Lower lobe of right lung (tissue), 2 donors: ENCODE results near the gene RNF224. TPM values are rescaled to one million over a fixed set of nuclear protein-coding genes. Genes with fewer than 3 reads are reported as not detected.

ENCODE experiments used
- ATAC-seq, 2 donors: fragments of 200-7000 bp; cut with Tn5 transposase; one replicate each; pipeline ENCODE4 v1.9.1; 2020 to 2022; ENCODE audit warnings: mild to moderate bottlenecking in 2 of 2, moderate library complexity in 2 of 2
- DNase-seq: peaks from one replicate; pipeline ENCODE4 v3.0.0-alpha.2; 2020
- H3K27ac ChIP-seq: fragments of 200-600 bp; one replicate; pipeline ENCODE4 v1.8.0; 2022
- H3K27me3 ChIP-seq: fragments of 200-600 bp; one replicate; pipeline ENCODE4 v1.8.0; 2022; ENCODE audit warnings: low read depth
- H3K36me3 ChIP-seq: fragments of 200-600 bp; one replicate; pipeline ENCODE4 v1.8.0; 2022; ENCODE audit warnings: mild to moderate bottlenecking
- H3K4me1 ChIP-seq: fragments of 200-600 bp; one replicate; pipeline ENCODE4 v1.8.0; 2022
- H3K4me3 ChIP-seq: fragments of 200-600 bp; one replicate; pipeline ENCODE4 v1.8.0; 2022; ENCODE audit warnings: mild to moderate bottlenecking
- H3K9me3 ChIP-seq: fragments of 200-600 bp; one replicate; pipeline ENCODE4 v1.8.0; 2022
- intact Hi-C: fragments of 100-400 bp; cut with DNase I; formaldehyde crosslinking; loops from one replicate; pipeline ENCODE4 v1.11.0; 2022
- total RNA-seq: library from RNA; stranded (reverse); fragmentation: NEBNext Ultra II Directional; extraction: Animal tissue kit (Norgen Biotek cat#: 25700); gene quantifications from one replicate; pipeline ENCODE4 v1.2.1, GENCODE V29; 2021
- TF ChIP-seq, protein P1 (sequence below): fragments of 200-600 bp; IDR thresholded peaks from one replicate; pipeline ENCODE4 v1.8.0; 2022; ENCODE audit warnings: antibody characterized with exemption, mild to moderate bottlenecking
- donor health status: DM: no; HTN: yes; CAD: no; lungs with severe emphysema.

The RNF224 gene
- total RNA-seq, 1 donor from 2014 or later: 0.21 TPM

DNA sequence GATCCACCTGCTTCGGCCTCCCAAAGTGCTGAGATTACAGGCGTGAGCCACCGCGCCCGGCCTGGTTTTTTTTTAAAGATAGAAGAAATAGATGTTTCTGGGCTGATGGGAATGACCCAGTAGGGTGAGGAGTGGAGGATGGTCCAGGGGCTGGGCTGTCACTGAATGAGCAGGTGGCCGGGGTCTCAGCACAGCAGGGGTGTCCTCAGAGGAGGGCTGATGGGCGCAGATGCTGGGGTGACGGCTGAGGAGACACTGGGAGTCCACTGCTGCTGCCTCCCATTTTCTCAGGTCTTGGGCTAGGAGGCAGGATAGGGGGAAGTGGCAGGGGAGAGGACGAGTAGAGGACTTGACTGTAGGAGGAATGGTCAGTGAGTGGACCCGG lies 47.9 kb downstream of the RNF224 start:
- Histone ChIP-seq H3K9me3 (no peaks in the 10 kb centered on the region), H3K4me3 (no peak overlapping the region), H3K4me1 (peaks cover 37% of the 10 kb centered on the region), H3K27ac (peak overlapping the region; percentile 95), H3K27me3 (no peaks in the 10 kb centered on the region), H3K36me3 (peaks cover 44% of the 10 kb centered on the region)
- DNase-seq: no peak
- intact Hi-C loops: no loop called here
- TF ChIP-seq, protein P1, sequence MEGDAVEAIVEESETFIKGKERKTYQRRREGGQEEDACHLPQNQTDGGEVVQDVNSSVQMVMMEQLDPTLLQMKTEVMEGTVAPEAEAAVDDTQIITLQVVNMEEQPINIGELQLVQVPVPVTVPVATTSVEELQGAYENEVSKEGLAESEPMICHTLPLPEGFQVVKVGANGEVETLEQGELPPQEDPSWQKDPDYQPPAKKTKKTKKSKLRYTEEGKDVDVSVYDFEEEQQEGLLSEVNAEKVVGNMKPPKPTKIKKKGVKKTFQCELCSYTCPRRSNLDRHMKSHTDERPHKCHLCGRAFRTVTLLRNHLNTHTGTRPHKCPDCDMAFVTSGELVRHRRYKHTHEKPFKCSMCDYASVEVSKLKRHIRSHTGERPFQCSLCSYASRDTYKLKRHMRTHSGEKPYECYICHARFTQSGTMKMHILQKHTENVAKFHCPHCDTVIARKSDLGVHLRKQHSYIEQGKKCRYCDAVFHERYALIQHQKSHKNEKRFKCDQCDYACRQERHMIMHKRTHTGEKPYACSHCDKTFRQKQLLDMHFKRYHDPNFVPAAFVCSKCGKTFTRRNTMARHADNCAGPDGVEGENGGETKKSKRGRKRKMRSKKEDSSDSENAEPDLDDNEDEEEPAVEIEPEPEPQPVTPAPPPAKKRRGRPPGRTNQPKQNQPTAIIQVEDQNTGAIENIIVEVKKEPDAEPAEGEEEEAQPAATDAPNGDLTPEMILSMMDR: no peak
- no peak for ATAC-seq

DNA sequence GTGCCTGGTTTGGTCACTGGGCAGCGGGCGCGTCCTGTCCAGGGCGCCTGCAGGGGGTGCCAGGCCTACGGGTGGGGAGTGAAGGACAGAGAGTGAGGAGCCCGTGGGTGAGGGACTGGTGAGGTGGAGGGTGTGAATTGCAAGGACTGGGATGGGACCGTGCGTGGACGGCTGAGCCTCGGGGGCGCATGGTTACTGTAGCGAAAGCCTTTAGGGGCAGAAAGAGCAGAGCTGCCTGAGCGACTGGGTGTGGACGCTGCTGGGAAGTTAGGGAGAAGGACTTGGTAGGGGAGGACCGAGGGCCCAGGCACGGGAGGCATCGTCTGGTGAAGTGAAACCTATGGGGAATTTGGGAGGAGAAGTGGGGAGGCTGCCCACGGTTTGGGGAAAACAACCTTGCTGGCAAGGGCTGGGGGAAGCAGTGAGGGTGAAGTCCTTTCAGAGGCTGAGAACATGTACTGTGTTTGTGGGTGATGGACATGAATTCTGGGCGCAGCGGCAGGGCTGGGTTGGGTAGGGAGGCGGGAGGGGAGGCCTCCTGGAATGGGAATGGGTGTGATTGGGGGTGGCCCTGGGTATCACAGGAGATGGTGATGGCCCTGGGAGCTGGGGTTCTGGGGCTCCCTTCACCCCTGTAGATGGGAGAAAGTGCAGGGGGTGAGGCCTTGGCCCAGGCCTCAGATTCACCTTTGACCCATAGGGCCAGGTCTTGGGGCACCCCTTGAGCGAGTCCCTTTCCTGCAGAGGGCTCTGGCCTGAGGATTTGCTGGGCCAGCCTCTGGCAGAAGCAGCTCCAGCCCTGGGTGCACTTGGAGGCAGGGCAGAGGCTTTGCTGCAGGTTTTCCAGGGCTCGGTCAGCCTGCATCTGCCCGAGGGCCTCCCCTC lies 48.5 kb downstream of the RNF224 start:
- peaks cover 31% of the 10 kb centered on the region for H3K4me1 ChIP-seq
- H3K4me3 ChIP-seq: no peak overlapping the region
- H3K27me3 ChIP-seq: no peaks in the 10 kb centered on the region
- TF ChIP-seq, protein P1: no peak
- intact Hi-C loops: no loop called here
- H3K36me3 ChIP-seq: peaks cover 46% of the 10 kb centered on the region
- H3K9me3 ChIP-seq: no peaks in the 10 kb centered on the region
- DNase-seq: peak; percentile 49
- peak overlapping the region; percentile 95 for H3K27ac ChIP-seq
- ATAC-seq: no peak

DNA sequence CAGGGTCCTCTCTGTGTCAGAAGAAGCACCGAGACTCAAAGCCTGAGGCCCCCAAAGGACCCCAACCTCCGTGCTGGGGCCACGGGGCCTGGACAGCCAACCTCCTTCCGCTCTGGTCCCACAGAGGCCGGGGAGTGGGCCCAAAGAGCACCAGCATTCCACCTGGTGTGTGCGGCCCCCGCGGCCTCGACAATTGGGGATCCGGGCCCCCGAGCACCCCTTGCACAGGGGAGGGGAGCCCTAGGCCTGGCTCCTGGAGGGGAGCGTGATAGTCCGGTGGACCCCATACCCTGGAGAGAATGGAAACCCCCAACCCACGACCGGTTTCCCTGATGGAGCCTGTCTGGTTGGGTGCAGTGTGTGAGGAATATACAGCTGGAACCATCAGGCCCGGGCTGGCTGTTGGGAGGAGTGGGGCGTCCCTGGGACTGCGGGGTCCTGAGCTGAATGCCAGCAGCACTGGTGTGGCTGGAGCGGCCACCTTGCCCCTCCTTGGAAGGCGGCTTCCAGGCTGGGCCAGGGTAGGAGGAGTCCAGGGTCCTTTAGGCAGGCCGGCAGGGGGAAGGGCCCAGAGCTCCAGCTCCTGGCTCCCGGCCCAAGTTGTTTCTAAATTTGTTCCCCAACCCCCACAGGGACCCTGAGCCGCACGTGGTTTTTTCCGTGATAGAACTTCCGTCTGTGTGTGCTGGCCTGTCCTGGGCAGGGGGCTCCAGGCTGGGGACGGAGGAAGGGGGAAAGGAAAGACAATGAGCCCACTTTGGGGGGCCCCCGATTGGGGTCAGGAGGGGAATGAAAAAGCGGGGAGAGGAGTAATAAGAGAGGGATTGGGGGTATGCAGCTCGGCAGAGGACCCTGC lies 49.4 kb downstream of the RNF224 start:
- TF ChIP-seq, protein P1: no peak
- Histone ChIP-seq H3K27me3 (no peaks in the 10 kb centered on the region), H3K4me3 (peak overlapping the region; percentile 74), H3K27ac (peak overlapping the region; percentile 95), H3K4me1 (peaks cover 24% of the 10 kb centered on the region), H3K9me3 (no peaks in the 10 kb centered on the region), H3K36me3 (peaks cover 46% of the 10 kb centered on the region)
- ATAC-seq (peak; percentile 62 to 63), DNase-seq (peak; percentile 87)
- intact Hi-C loops: no loop called here

DNA sequence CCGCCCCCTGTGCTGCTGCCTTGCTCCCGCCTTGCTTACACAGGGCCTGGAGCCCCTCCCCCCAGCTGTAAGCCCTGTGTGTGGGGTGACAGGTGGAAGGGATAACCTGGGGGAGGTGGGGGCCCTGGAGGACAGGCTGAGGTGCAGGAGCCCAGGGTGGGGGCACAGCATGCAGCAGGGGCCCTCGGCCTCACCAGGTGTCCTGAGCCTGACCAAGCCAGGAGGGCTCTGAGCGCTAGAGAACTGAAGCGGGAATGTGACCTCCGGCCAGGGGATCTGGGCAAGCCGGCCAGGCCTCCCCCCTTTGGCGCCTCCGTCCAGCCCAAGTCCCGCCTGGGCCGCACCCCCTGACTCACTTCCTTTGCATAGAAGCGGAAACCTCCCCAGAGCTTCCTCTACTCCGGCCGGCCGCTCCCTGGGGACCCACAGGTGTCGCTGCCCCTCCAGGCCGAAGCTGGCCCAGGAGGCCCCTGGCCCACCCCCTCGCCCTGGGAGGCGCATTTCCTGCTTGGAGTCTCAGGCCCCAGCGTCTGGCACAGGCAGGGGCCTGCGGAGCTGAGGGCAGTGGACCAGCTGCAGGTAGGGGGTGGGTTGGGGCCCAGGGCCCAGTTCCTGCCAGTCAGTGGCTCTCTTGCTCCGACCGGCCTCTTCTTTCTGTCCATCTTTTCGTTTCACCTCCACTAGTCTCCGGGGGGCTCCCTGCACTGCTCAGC lies 50.2 kb downstream of the RNF224 start, which contains the start of gene TOR4A:
Gene TOR4A (plus strand): TSS at position 398 of the 713 bp plus-strand sequence. CDS start 964 bp downstream, outside the sequence.
- peak within 1 kb of the TSS; percentile 74 for H3K4me3 ChIP-seq
- ATAC-seq: peak; percentile 87 to 89
- H3K27ac ChIP-seq: peak within 1 kb of the TSS; percentile 95
- intact Hi-C loops: no loop called here
- peaks cover 47% of the 10 kb centered on the region for H3K36me3 ChIP-seq
- no peaks in the 10 kb centered on the region for H3K27me3 ChIP-seq
- no peaks in the 10 kb centered on the region for H3K9me3 ChIP-seq
- TF ChIP-seq, protein P1: peak; percentile 46
- peaks cover 24% of the 10 kb centered on the region for H3K4me1 ChIP-seq
- DNase-seq: peak; percentile 95
